Tibial nerve (tissue), 3 donors: Measurements from ENCODE around the gene NANOS2.

Experiments used
- CTCF ChIP-seq, 5 experiments: fragments of 200-600 bp in 3 of 5; fragments of 450-650 bp in 2 of 5; sonication (generic) in 3 of 5; IDR thresholded peaks; one replicate each; pipeline ENCODE4 v1.5.1; 2016 to 2019; ENCODE audit warnings: antibody characterized with exemption in 5 of 5, mild to moderate bottlenecking in 3 of 5, moderate library complexity in 2 of 5
- POLR2A ChIP-seq, 2 donors: fragments of 450-650 bp; IDR thresholded peaks; one replicate each; pipeline ENCODE4 v1.6.1; 2017; ENCODE audit warnings: antibody characterized with exemption in 2 of 2, mild to moderate bottlenecking in 2 of 2, moderate library complexity in 2 of 2

GRCh38 chr19:45911291-45911690, 3.3 kb downstream of the NANOS2 start:
- TF ChIP-seq CTCF (IDR thresholded peaks at IDR 0.05), result no peak
- no peak for TF ChIP-seq POLR2A (IDR thresholded peaks at IDR 0.05)
